ENCODE data around the gene CYSTM1. TPM values are rescaled to one million over a fixed set of nuclear protein-coding genes. Genes with fewer than 3 reads are reported as not detected.

Gene CYSTM1
- total RNA-seq, 1 donor from 2014 or later = 104 TPM

- DNase-seq (ENCODE audit: low spot score) = no peak
These were observed 113.0 kb downstream of the CYSTM1 start for GRCh38 chr5:140287801-140288521.

DNA sequence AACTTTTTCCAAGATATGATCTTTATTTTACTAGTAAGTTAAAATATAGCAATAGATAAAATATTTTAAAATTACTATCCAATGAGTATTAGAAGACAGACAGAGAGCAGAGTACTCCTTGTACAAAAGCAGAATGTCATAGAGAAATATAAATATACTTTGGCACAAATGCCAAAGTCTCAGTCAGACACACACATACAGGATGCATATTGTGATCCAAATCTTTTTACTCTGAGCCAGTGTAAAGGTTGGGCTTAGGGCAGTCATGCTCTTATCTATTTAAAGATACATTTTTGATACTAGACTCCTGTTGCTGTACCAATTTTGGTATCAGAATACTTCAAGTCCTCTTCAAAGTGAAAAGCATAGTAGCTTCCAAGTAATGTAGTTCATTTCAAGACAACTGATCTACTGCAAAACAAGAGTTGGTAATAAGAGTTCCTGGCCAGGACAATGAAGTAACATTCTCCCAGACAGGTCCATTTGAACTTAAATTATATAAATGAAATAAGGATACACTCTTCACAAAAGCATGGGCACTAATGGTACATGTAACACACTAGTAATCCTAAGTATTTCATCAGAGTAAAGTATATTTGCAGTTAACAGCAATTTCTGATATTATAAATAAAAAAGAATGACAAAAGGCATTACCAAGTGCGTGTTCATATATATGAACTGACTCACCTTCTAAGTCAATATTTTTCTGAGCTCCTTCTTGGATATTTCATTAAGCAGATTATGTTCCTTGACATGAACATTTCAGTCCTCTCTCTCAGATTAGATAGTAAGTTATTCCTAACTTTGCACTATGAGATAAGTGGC lies 117.4 kb downstream of the CYSTM1 start:
- no peak for DNase-seq (ENCODE audit: low spot score)

Other genes starting within 250 kb of the CYSTM1 start
- gene NRG2, start 131.9 kb upstream of the CYSTM1 start, total RNA-seq = 5.7 TPM
- gene PURA, start 61.1 kb upstream of the CYSTM1 start, total RNA-seq = 23.5 TPM
- gene IGIP, start 49.3 kb upstream of the CYSTM1 start, total RNA-seq = 13.3 TPM
- 49.8 TPM for gene PFDN1, start 127.9 kb downstream of the CYSTM1 start, total RNA-seq
- gene HBEGF, start 171.4 kb downstream of the CYSTM1 start, total RNA-seq = 48.5 TPM
- gene SLC4A9, start 185.0 kb downstream of the CYSTM1 start, total RNA-seq = 0.22 TPM
- 90.5 TPM for gene ANKHD1, start 226.6 kb downstream of the CYSTM1 start, total RNA-seq